Lung (tissue), 12 donors: ENCODE measurements around the gene DLEC1. TPM values are rescaled to one million over a fixed set of nuclear protein-coding genes. Genes with fewer than 3 reads are reported as not detected.

Source experiments
- ATAC-seq: fragments of 200-7000 bp; cut with Tn5 transposase; one replicate; pipeline ENCODE4 v1.9.1; 2020; ENCODE audit warnings: moderate number of reproducible peaks; ENCODE audit not compliant: insufficient read depth, low FRiP score
- DNase-seq, 3 donors: peaks; one replicate each; pipeline ENCODE4 v3.0.0-alpha.2; 2013 to 2017
- H3K27ac ChIP-seq, 2 donors: one replicate each; pipeline ENCODE4 v1.5.1; 2013; ENCODE audit warnings: mild to moderate bottlenecking in 2 of 2, moderate library complexity in 2 of 2, control low read depth in 1 of 2, inconsistent platforms in 1 of 2, low read depth in 1 of 2, low read length in 1 of 2
- H3K27me3 ChIP-seq, 3 donors: one replicate each; pipeline ENCODE4 v1.5.1; 2013; ENCODE audit warnings: low read length in 2 of 3; ENCODE audit not compliant: control insufficient read depth in 3 of 3, insufficient read depth in 3 of 3
- H3K36me3 ChIP-seq, 4 donors: one replicate each; pipeline ENCODE4 v1.5.1; 2013; ENCODE audit warnings: low read length in 4 of 4, mild to moderate bottlenecking in 1 of 4, moderate library complexity in 1 of 4; ENCODE audit not compliant: control insufficient read depth in 4 of 4, insufficient read depth in 4 of 4
- H3K4me1 ChIP-seq, 5 donors: one replicate each; pipeline ENCODE4 v1.5.1; 2013; ENCODE audit warnings: low read length in 5 of 5, mild to moderate bottlenecking in 2 of 5, moderate library complexity in 1 of 5; ENCODE audit not compliant: control insufficient read depth in 5 of 5, insufficient read depth in 5 of 5
- H3K4me3 ChIP-seq: one replicate; pipeline ENCODE4 v1.5.1; 2013; ENCODE audit warnings: mild to moderate bottlenecking, control low read depth, moderate library complexity
- H3K9ac ChIP-seq, 2 donors: one replicate each; pipeline ENCODE4 v1.5.1; 2013; ENCODE audit warnings: low read length in 2 of 2, control low read depth in 1 of 2; ENCODE audit not compliant: insufficient read depth in 1 of 2
- H3K9me3 ChIP-seq, 4 donors: one replicate each; pipeline ENCODE4 v1.5.1; 2013; ENCODE audit warnings: low read length in 3 of 4, mild to moderate bottlenecking in 1 of 4, moderate library complexity in 1 of 4; ENCODE audit not compliant: control insufficient read depth in 4 of 4, insufficient read depth in 3 of 4
- WGBS, 2 donors: extraction: QIAGEN DNeasy Blood & Tissue Kit; methylation state at CpG; one replicate each; pipeline ENCODE4 v1.1.7; 2013; 5-methylcytosine and 5-hydroxymethylcytosine counted together
- polyA plus RNA-seq, 2 donors: library from polyadenylated mRNA; stranded (reverse); fragments of 200-250 nt; gene quantifications; one replicate each; pipeline ENCODE4 v1.2.1, GENCODE V29; 2013
- total RNA-seq, 2 donors: library from RNA; depleted of rRNA in 1 of 2; stranded (reverse); fragments of >200 nt in 1 of 2; gene quantifications; one replicate each; pipeline ENCODE4 v1.2.1, GENCODE V29; 2014 to 2021
- TF ChIP-seq, protein P1 (sequence below): IDR thresholded peaks from 2 replicates; pipeline ENCODE4 v1.5.1; 2012; ENCODE audit warnings: mild to moderate bottlenecking; ENCODE audit errors: control extremely low read depth, extremely low read depth
- donor health status: control.
- donor health status: control.
- donor health status: Bipolar disorder and iron deficiency.
- donor health status: healthy.
- donor health status: DM: yes; HTN: yes; CAD: no.

DLEC1 gene
- total and polyA plus RNA-seq, 4 donors = 4.2 to 28.8 (median 8.0) TPM

DNA sequence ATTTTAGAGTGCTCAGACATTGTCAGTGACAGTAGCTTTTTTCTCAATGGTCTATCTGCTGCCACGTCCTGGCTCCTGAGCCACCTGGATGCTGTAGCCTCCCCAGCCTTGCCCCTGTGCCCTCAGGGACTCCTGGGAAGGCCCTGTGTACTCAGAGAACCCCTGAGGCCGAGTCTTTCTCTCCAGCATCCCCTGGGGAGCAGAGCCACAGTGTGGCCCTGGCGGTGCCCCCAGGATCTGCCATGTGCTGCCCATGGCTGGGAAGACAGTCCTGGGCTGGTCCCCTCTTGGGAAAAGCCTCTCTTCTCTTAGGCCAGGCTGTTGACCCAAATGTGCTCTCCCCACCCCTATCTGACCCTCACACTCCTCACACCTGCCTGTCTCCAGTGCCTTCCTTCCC, 104.5 kb downstream of the DLEC1 start:
- 76 to 82% methylated on average over 3 of the region's 3 CpGs for WGBS, 2 donors
- TF ChIP-seq, protein P1, sequence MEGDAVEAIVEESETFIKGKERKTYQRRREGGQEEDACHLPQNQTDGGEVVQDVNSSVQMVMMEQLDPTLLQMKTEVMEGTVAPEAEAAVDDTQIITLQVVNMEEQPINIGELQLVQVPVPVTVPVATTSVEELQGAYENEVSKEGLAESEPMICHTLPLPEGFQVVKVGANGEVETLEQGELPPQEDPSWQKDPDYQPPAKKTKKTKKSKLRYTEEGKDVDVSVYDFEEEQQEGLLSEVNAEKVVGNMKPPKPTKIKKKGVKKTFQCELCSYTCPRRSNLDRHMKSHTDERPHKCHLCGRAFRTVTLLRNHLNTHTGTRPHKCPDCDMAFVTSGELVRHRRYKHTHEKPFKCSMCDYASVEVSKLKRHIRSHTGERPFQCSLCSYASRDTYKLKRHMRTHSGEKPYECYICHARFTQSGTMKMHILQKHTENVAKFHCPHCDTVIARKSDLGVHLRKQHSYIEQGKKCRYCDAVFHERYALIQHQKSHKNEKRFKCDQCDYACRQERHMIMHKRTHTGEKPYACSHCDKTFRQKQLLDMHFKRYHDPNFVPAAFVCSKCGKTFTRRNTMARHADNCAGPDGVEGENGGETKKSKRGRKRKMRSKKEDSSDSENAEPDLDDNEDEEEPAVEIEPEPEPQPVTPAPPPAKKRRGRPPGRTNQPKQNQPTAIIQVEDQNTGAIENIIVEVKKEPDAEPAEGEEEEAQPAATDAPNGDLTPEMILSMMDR = no peak
- no peak for ATAC-seq
- Histone ChIP-seq H3K9ac (no peak overlapping the region), H3K36me3 (peaks cover 0 to 21% (median 10%) of the 10 kb centered on the region in 4 donors), H3K27me3 (no peaks in the 10 kb centered on the region), H3K27ac (no peak overlapping the region), H3K4me3 (no peak overlapping the region), H3K4me1 (peaks cover 0 to 20% (median 10%) of the 10 kb centered on the region in 5 donors), H3K9me3 (peaks cover 0 to 5% (median 0%) of the 10 kb centered on the region in 4 donors)
- DNase-seq = no peak

DNA sequence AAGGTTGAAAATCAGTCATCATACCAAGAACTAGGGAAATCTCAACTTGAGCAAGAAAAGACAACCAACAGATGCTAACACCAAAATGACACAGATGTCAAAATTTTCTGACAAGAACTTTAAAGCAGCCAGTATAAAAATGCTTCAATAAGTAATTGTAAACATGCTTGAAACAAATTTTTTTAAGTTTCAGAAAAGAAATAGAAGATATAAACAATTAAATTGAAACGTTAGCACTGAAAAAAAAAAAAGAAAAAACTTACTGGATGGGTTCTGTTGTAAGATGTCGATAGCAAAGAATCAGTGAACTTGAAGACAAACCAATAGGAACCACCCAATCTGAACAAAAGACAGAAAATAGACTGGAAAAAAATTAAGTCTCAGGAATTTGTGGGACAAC, 107.5 kb downstream of the DLEC1 start:
- Histone ChIP-seq H3K9me3 (peaks cover 0 to 5% (median 0%) of the 10 kb centered on the region in 4 donors), H3K4me3 (no peak overlapping the region), H3K27me3 (no peaks in the 10 kb centered on the region), H3K27ac (no peak overlapping the region), H3K4me1 (peaks cover 0 to 3% (median 0%) of the 10 kb centered on the region in 5 donors), H3K9ac (no peak overlapping the region), H3K36me3 (peaks cover 0 to 8% (median 4%) of the 10 kb centered on the region in 4 donors)
- DNase-seq (no peak), ATAC-seq (no peak)
- 92 to 93% methylated on average over 2 of the region's 2 CpGs for WGBS, 2 donors
- TF ChIP-seq, protein P1 = no peak

DNA sequence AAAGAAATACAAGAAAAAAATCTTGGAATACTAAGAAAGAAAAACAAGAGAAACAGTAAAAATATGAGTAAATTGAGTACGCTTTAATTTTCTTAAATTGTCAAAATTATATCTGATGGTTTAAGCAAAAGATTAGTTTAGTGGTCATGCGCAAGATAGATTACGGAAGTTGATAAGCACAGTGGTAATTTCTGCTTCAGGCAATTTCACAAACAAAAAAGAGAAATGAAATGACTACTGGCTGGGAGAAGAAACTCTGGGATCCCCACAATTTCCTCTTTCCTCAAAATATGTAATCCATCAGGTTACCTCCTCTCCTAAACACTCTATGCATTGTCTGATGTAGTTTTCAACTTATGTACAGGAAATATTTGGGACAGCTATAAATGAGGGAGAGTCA, 108.4 kb downstream of the DLEC1 start:
- Histone ChIP-seq H3K9me3 (peaks cover 0 to 5% (median 0%) of the 10 kb centered on the region in 4 donors), H3K27ac (no peak overlapping the region), H3K27me3 (no peaks in the 10 kb centered on the region), H3K4me3 (no peak overlapping the region), H3K36me3 (no peaks in the 10 kb centered on the region), H3K9ac (no peak overlapping the region), H3K4me1 (peaks cover 0 to 5% (median 0%) of the 10 kb centered on the region in 5 donors)
- TF ChIP-seq, protein P1 = no peak
- no peak for ATAC-seq
- 36 to 80% methylated on average over 3 of the region's 3 CpGs for WGBS, 2 donors
- DNase-seq = no peak

DNA sequence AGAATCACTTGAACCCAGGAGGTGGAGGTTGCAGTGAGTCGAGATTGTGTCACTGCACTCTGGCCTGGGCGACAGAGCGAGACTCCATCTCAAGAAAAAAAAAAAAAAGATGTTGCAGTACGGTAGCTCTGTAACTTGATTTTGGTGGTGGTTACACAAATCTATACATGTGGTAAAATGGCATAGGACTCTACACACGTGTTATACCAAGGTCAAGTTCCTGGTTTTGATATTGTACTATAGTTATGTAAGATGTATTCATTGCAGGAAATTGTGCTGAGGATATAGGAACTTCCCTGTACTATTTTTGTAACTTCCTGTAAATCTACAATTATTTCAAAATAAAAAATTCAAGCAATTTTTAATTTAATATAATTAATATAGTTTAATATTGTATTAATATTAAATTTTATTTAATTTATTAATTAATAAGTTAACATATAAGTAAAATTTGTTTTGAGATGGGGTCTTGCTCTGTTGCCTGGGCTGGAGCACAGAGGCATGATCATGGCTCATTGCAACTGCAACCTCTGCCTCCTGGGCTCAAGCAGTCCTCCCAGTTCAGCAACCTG, 109.4 kb downstream of the DLEC1 start:
- no peaks in the 10 kb centered on the region for H3K36me3 ChIP-seq
- peaks cover 0 to 5% (median 0%) of the 10 kb centered on the region in 4 donors for H3K9me3 ChIP-seq
- no peak overlapping the region for H3K9ac ChIP-seq
- no peak overlapping the region for H3K4me3 ChIP-seq
- no peak overlapping the region for H3K27ac ChIP-seq
- no peaks in the 10 kb centered on the region for H3K27me3 ChIP-seq
- TF ChIP-seq, protein P1 = no peak
- H3K4me1 ChIP-seq = peaks cover 0 to 5% (median 0%) of the 10 kb centered on the region in 5 donors
- no peak for ATAC-seq
- DNase-seq = no peak
- WGBS, 2 donors = 21 to 60% methylated on average over 5 of the region's 5 CpGs
